ENCODE results near the gene TNFSF9. TPM values are rescaled to one million over a fixed set of nuclear protein-coding genes. Genes with fewer than 3 reads are reported as not detected.
"Not testable (repeated sequence)": the region's sequence is repeated elsewhere in the genome, so short reads cannot be mapped to it uniquely, and the experiment has no call there.

Gene TNFSF9
- total RNA-seq, 4 donors from 2014 or later: 0.53 to 0.95 TPM; not detected in 2

- Histone ChIP-seq H3K36me3 (no peaks in the 10 kb centered on the region), H3K4me3 (no peak overlapping the region), H3K27ac (no peak overlapping the region), H3K4me1 (peaks cover 0 to 7% (median 0%) of the 10 kb centered on the region in 4 donors), H3K27me3 (no peaks in the 10 kb centered on the region), H3K9me3 (no peaks in the 10 kb centered on the region)
- DNase-seq: no peak
- no peak for TF ChIP-seq POLR2A (IDR thresholded peaks at IDR 0.05)
- TF ChIP-seq CTCF (IDR thresholded peaks at IDR 0.05): no peak
Observed at GRCh38 chr19:6539514-6539913, 8.7 kb downstream of the TNFSF9 start.

GRCh38 chr19:6540918-6541689 is 10.3 kb downstream of the TNFSF9 start:
- H3K4me1 ChIP-seq: peaks cover 0 to 7% (median 0%) of the 10 kb centered on the region in 4 donors
- H3K27ac ChIP-seq: no peak overlapping the region
- no peaks in the 10 kb centered on the region for H3K36me3 ChIP-seq
- no peaks in the 10 kb centered on the region for H3K27me3 ChIP-seq
- H3K4me3 ChIP-seq: no peak overlapping the region
- TF ChIP-seq CTCF (IDR thresholded peaks at IDR 0.05) (no peak), POLR2A (IDR thresholded peaks at IDR 0.05) (no peak)
- no peak for DNase-seq
- H3K9me3 ChIP-seq: no peaks in the 10 kb centered on the region

- Histone ChIP-seq H3K9me3 (no peaks in the 10 kb centered on the region), H3K4me3 (no peak overlapping the region), H3K4me1 (no peaks in the 10 kb centered on the region), H3K36me3 (no peaks in the 10 kb centered on the region), H3K27ac (no peak overlapping the region), H3K27me3 (no peaks in the 10 kb centered on the region)
- TF ChIP-seq CTCF (IDR thresholded peaks at IDR 0.05) (no peak), POLR2A (IDR thresholded peaks at IDR 0.05) (no peak)
- no peak for DNase-seq
Observed at GRCh38 chr19:6543866-6544347, 13.1 kb downstream of the TNFSF9 start.

- not testable (repeated sequence) for H3K4me1 ChIP-seq, H3K4me3 ChIP-seq, DNase-seq, H3K36me3 ChIP-seq, H3K9me3 ChIP-seq, H3K27ac ChIP-seq, H3K27me3 ChIP-seq
Observed at GRCh38 chr19:6550679-6551078, 19.9 kb downstream of the TNFSF9 start.

GRCh38 chr19:6551091-6551490 is 20.3 kb downstream of the TNFSF9 start:
- no peaks in the 10 kb centered on the region for H3K9me3 ChIP-seq
- no peak overlapping the region for H3K27ac ChIP-seq
- H3K4me3 ChIP-seq: no peak overlapping the region
- H3K36me3 ChIP-seq: no peaks in the 10 kb centered on the region
- no peak for DNase-seq
- H3K4me1 ChIP-seq: peaks cover 0 to 8% (median 0%) of the 10 kb centered on the region in 4 donors
- no peaks in the 10 kb centered on the region for H3K27me3 ChIP-seq
- TF ChIP-seq CTCF (IDR thresholded peaks at IDR 0.05) (no peak), POLR2A (IDR thresholded peaks at IDR 0.05) (no peak)

GRCh38 chr19:6551607-6552450 is 21.0 kb downstream of the TNFSF9 start:
- H3K27me3 ChIP-seq: no peaks in the 10 kb centered on the region
- H3K36me3 ChIP-seq: no peaks in the 10 kb centered on the region
- no peaks in the 10 kb centered on the region for H3K9me3 ChIP-seq
- H3K4me3 ChIP-seq: no peak overlapping the region
- TF ChIP-seq CTCF (IDR thresholded peaks at IDR 0.05) (peak in 4 of 6 experiments; percentile 7 to 46 (median 24)), POLR2A (IDR thresholded peaks at IDR 0.05) (no peak)
- peak; percentile 51 to 68 (median 60) for DNase-seq
- H3K4me1 ChIP-seq: peaks cover 0 to 8% (median 0%) of the 10 kb centered on the region in 4 donors
- peak overlapping the region in 1 of 4 donors; percentile 25 for H3K27ac ChIP-seq

Measured in Peyer's patch (tissue), 4 donors.